ENCODE measurements around the gene NUCB2.

NUCB2 gene

GRCh38 chr11:17333799-17334586 is 57.5 kb downstream of the NUCB2 start:
- DNase-seq = no peak

DNA sequence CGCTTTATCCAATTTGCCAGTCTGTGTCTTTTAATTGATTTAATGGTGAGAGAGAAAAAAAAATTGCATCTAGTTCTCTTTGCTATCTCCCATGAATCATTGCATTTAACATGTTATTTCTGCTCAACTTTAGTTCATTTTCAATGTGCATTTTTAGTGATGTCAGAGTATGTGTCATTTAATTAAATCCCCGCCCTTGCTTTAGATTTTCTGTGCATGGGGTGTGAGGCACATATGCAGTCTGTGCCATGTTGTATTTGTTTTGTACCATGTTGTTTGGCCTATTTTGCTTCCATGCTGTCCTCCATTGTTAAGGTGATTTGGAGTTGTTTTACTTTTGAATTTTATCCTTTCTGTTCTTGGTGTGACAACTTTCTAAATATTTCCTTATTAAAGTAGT is 66.7 kb downstream of the NUCB2 start:
- DNase-seq = no peak

DNA sequence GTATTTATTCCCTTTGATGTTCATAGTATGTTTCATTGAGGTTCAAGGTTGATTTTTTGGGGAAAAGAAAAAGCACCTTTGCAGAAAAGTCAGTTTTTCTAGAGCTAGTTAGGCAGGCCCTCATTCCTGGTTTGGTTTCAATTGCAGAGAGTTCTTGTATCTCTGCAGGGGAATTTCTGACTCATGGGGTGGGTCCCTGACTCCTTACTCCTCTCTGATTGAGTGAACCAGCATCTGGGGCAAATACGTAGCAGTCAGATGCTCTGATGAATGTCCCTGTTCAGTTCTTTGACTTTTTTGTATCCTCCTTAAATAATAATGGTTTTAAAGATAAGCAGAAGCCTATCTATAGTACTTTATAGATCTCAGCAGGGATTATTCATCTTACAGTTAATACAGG is 67.4 kb downstream of the NUCB2 start:
- DNase-seq = peak; percentile 79

GRCh38 chr11:17347676-17348075 is 71.1 kb downstream of the NUCB2 start:
- no peak for DNase-seq

DNA sequence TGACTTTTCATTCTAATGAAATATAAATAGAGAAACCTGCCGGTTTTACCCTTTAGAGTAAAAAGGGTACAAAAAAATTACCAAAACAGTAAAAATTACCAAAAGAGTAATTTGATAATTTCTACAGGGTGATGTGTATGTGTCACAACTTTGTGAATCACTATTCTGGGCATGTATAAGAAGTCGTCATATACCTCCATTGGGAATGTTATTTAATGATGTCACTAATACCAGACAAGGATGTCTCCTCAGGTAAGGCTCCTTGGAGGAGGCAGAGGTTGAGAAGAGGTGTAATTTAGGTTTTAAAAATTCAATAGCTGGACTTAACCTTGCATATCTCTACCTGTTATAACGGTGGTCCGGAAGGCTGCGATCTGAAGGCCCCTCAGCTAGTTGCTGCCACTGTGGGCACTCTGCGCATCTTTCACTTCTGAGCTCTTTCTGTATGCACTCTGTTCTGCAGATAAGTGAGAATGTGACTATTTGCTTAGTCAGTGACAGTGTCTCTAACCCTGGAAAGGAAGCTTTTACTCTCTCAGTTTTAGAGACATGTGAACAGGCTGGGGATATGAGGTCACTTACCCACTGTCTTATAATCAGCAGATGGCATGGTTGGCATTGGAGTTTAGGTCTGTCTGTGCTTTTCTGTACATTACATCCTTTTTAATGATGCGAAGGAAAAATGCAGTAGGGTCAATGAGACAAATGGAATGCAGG is 74.1 kb downstream of the NUCB2 start:
- DNase-seq = no peak

DNA sequence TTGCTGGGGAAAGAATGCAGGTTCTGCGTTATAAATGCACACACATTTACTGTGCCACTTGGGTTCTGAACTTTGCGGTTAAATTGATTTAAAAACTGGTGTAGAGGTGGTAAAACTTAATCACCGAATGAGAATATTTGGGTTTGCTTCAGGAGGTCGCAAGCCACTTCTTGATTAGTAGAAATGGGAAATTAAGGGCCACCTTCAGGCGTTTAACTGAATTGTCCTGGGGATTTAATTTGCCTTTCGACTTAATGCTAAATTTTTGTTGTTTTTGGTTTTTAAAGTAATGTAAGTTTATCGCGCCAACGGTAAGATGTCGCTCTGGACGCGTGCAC is 74.6 kb downstream of the NUCB2 start:
- DNase-seq = no peak

- peak; percentile 53 for DNase-seq
Observed at GRCh38 chr11:17351510-17352176, 75.1 kb downstream of the NUCB2 start, which contains the start of gene NCR3LG1. Gene NCR3LG1 (plus strand): TSS chr11:17351800. CDS start chr11:17351970, 170 bp downstream.

- DNase-seq = peak; percentile 78
Observed at GRCh38 chr11:17352950-17353820, 76.6 kb downstream of the NUCB2 start.

DNA sequence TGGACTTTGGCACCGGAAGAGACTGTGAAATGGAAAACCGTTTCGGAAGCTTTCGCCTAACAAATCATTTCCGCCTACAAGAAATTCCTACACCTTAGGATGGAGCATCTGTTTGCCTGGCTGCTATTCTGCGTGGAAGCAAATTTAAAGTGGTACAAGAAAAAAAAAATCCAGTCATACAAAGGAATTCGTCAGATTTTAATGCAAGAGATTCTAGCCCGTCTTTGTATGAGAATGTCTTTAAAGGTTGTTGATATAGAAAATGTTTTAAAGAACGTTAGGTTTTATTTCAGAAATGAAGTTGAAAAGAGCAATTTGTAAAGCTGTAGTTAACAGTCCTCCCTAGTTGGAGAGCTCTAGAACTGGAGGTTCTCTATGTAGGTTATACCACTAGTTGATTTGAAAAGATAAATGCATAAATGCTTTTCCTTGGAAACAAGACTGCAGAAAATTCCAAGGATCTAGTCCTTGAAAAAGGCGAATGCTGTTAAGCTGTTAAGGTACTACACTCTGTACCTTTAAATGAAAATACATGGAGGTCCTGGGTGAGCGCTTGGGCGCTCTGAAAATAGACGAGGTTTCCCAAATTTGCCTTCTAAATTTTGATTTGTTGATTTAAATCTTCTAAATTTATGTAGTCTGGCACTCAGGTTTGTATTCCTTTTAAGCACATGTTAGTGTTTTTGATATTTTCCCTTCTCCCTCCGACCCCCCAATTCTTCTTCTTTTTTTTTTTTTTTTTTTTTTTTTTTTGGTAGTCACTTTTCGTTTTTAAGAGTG is 77.5 kb downstream of the NUCB2 start:
- no peak for DNase-seq

DNA sequence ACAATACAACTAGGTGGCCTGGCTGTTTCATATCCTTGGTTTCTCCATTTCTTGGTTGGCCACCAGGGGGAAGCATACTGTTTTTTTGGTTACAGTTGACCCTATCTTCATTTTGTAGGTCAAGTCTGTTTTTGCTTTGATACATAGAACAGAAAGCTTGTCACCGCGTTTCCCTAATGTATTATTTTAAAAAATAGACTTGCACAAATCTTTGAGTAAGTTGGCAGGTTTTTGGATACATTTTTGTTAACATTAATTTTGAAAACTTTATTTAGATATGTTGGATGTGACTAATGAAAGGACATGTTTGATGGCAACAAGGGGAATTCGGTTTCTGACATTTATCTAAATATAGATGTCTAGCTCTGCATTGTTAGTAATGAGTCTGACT is 78.1 kb downstream of the NUCB2 start:
- DNase-seq = peak; percentile 70

GRCh38 chr11:17366495-17366894 is 90.0 kb downstream of the NUCB2 start:
- DNase-seq = no peak

DNA sequence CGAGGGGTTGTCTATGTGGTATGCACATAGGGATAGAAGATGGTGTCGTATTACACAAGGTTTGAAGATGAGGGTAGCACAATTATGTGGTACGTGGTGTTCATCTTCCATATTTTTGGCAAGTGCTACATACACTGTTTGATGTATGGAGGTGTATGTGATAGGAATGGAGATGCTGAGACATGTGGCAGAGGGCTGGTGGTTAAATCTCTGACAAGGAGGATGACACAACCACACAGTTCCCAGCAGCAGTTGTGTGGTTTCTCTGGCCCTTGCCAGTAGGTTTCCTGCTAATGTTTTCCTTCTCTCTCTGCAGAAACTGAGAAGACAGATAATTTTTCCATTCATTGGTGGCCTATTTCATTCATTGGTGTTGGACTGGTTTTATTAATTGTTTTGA is 92.0 kb downstream of the NUCB2 start:
- no peak for DNase-seq

DNA sequence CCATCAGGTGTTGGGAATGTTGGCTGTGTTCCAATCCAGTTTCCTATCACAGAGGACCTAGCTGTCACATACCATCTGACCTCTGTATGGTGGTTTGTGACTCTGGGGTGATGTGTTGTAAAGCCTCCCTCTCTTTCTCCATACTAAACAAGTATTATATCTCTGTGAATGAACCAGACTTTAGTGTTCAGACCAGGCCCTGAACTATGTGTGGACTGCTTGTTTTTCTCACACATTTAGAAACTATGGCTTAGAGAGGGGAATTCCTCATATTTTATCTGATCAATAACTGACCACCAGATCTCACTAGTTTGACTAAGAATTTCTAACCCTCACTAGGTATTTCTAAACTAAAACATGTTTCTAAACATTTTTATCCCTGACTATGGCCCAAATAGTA is 92.6 kb downstream of the NUCB2 start:
- DNase-seq = no peak

GRCh38 chr11:17369684-17370243 is 93.2 kb downstream of the NUCB2 start:
- DNase-seq = no peak

GRCh38 chr11:17371614-17372013 is 95.1 kb downstream of the NUCB2 start:
- peak; percentile 51 for DNase-seq

GRCh38 chr11:17375547-17375946 is 99.0 kb downstream of the NUCB2 start:
- no peak for DNase-seq

DNA sequence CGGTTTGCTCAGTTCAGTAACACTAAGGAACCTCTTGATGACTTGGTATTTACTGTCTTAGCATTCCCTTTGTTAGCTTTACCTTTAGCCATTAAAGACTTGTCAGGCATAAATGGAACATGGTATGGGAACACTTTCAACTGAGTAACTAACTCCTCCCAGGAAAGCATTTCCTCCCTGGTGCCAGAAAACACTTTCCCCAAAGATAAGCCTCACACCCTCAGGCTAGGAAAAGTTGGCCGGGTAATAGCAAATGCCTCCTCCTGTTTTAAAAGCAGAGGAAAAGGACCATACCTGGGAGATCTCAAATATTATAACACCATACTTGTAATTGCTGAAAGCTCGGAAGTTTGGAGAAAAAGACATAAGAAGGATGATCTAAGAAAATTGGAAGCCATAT is 100.0 kb downstream of the NUCB2 start:
- DNase-seq = no peak

DNA sequence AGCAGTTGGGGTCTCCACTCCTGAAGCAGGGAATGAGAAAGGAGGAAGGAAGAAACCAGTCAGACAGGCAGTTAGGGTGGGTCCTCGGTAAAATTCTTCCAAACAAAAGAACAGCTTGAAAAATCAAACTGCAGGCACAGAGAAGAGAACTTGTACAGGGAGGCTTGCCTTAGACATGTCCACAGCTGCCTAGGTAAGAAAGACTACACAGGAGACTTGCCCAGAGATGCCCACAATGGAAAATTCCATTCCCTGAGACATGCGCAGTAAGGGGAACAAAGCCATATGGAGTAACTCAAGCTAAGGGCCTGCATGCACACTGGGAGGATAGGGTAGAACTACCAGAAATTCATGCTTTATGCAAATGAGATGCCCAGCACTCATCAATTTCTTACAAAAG is 102.1 kb downstream of the NUCB2 start:
- DNase-seq = no peak

GRCh38 chr11:17379383-17380180 is 103.0 kb downstream of the NUCB2 start:
- no peak for DNase-seq

DNA sequence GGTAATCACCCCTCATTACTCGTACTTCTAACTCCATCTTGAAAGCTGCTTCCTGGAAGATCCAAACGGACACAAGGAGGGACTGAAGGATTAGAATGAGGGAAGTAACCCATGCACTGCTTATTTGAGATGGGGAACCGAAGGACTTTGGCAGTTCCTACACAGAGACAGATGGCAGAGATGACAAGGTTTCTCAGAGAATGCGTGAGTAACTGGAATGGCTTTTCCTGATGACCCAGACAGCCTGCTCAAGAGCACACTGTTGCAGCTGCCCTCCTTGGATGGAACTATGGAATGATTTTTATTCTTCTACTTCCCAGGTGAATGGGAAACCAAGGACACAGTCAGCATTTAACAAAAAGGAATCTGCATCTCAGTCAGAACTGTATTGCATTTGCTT is 104.6 kb downstream of the NUCB2 start:
- DNase-seq = peak; percentile 26
